Right atrium auricular region (tissue), 2 donors: ENCODE results near the gene TFCP2L1. TPM values are rescaled to one million over a fixed set of nuclear protein-coding genes. Genes with fewer than 3 reads are reported as not detected.

Experiments used
- DNase-seq: peaks from one replicate; pipeline ENCODE4 v3.0.0-alpha.2; 2019; ENCODE audit warnings: low spot score
- H3K27ac ChIP-seq, 2 donors: fragments of 200-600 bp; sonication (generic); 1 replicate in 1 of 2; 2 replicates in 1 of 2; pipeline ENCODE4 v1.5.1; 2016 to 2019
- H3K27me3 ChIP-seq, 2 donors: fragments of 200-600 bp; sonication (generic); one replicate each; pipeline versions ENCODE4 v1.5.1 to v1.6.0; 2017 to 2019
- H3K36me3 ChIP-seq: fragments of 200-600 bp; sonication (generic); one replicate; pipeline ENCODE4 v1.5.1; 2016
- H3K4me1 ChIP-seq, 2 donors: fragments of 200-600 bp; sonication (generic); one replicate each; pipeline versions ENCODE4 v1.5.1 to v1.6.0; 2017 to 2019
- H3K4me3 ChIP-seq, 2 donors: fragments of 200-600 bp; sonication (generic); 1 replicate in 1 of 2; 2 replicates in 1 of 2; pipeline ENCODE4 v1.5.1; 2017 to 2019; ENCODE audit warnings: mild to moderate bottlenecking in 1 of 2, moderate library complexity in 1 of 2
- H3K9me3 ChIP-seq, 2 donors: fragments of 200-600 bp; sonication (generic); one replicate each; pipeline ENCODE4 v1.5.1; 2019
- total RNA-seq, 2 donors: library from RNA; depleted of rRNA; stranded (reverse); fragments of >200 nt; gene quantifications; one replicate each; pipeline ENCODE4 v1.1.0, GENCODE V29; 2016
- TF ChIP-seq, protein P1 (sequence below), 2 donors: fragments of 200-600 bp; sonication (generic); IDR thresholded peaks; one replicate each; pipeline ENCODE4 v1.5.1; 2019; ENCODE audit warnings: antibody characterized with exemption in 2 of 2

Gene TFCP2L1
- total RNA-seq, 2 donors from 2014 or later: 0.28 to 0.44 TPM

DNA sequence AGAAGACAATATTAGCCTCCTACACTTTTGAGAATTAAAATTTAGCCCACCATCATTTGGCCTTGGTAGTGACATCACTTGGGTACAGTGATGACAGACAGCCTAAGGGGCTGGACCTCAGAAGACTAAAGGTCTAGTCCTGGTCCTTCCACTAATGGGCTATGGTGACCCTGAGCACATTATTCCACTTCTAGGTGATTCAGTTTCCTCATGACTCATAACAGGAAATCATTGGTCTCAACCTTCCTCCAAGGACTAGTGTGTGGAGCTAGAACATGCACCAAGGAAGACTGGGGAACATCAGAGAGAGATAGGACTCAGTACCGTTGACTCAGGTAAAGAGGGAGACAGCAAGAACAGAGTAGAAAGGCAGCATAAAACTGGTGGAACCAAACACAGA, 64.0 kb downstream of the TFCP2L1 start:
- no peak overlapping the region for H3K27ac ChIP-seq
- TF ChIP-seq, protein P1, sequence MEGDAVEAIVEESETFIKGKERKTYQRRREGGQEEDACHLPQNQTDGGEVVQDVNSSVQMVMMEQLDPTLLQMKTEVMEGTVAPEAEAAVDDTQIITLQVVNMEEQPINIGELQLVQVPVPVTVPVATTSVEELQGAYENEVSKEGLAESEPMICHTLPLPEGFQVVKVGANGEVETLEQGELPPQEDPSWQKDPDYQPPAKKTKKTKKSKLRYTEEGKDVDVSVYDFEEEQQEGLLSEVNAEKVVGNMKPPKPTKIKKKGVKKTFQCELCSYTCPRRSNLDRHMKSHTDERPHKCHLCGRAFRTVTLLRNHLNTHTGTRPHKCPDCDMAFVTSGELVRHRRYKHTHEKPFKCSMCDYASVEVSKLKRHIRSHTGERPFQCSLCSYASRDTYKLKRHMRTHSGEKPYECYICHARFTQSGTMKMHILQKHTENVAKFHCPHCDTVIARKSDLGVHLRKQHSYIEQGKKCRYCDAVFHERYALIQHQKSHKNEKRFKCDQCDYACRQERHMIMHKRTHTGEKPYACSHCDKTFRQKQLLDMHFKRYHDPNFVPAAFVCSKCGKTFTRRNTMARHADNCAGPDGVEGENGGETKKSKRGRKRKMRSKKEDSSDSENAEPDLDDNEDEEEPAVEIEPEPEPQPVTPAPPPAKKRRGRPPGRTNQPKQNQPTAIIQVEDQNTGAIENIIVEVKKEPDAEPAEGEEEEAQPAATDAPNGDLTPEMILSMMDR (IDR thresholded peaks at IDR 0.05): no peak
- no peaks in the 10 kb centered on the region for H3K9me3 ChIP-seq
- no peaks in the 10 kb centered on the region for H3K36me3 ChIP-seq
- no peak for DNase-seq
- H3K4me3 ChIP-seq: no peak overlapping the region
- no peaks in the 10 kb centered on the region for H3K4me1 ChIP-seq
- H3K27me3 ChIP-seq: no peaks in the 10 kb centered on the region

- Histone ChIP-seq H3K9me3 (no peaks in the 10 kb centered on the region), H3K27me3 (no peaks in the 10 kb centered on the region), H3K36me3 (no peaks in the 10 kb centered on the region), H3K27ac (no peak overlapping the region), H3K4me3 (no peak overlapping the region), H3K4me1 (no peaks in the 10 kb centered on the region)
- DNase-seq: no peak
- TF ChIP-seq, protein P1 (IDR thresholded peaks at IDR 0.05): no peak
Measured at GRCh38 chr2:121219866-121220265, 65.1 kb downstream of the TFCP2L1 start.

DNA sequence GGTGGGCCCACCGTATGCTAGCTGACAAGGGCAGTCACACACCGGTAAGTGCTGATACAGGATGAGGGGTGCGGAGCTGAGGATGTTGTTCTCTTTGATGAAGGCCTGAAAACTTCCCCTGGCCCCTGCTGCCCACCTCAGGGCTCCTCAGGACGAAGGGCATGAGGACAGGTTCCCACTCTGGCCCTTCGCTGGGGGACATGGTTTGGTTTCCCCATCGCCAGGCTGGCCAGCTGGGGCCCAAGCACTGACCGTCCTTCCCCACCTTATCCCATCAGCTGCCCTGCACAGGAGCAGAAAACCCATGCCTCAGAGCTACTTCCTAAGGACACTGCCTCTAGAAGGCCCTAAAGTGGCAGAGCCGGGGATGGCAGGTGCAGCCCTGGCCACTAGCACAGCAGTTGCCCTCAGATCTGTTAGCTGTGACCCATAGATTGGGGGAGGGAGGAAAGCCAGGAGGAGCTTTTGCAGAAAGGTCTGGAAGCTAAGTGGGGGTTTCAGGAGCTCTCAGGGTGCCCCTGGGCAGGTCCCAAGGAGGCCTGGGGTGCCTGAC, 66.5 kb downstream of the TFCP2L1 start:
- no peaks in the 10 kb centered on the region for H3K4me1 ChIP-seq
- TF ChIP-seq, protein P1 (IDR thresholded peaks at IDR 0.05): no peak
- no peak for DNase-seq
- no peak overlapping the region for H3K4me3 ChIP-seq
- H3K9me3 ChIP-seq: no peaks in the 10 kb centered on the region
- H3K27me3 ChIP-seq: no peaks in the 10 kb centered on the region
- no peak overlapping the region for H3K27ac ChIP-seq
- no peaks in the 10 kb centered on the region for H3K36me3 ChIP-seq

- no peaks in the 10 kb centered on the region for H3K27me3 ChIP-seq
- no peaks in the 10 kb centered on the region for H3K36me3 ChIP-seq
- no peaks in the 10 kb centered on the region for H3K4me1 ChIP-seq
- no peak overlapping the region for H3K4me3 ChIP-seq
- TF ChIP-seq, protein P1 (IDR thresholded peaks at IDR 0.05): no peak
- H3K27ac ChIP-seq: no peak overlapping the region
- no peak for DNase-seq
- H3K9me3 ChIP-seq: no peaks in the 10 kb centered on the region
Measured at GRCh38 chr2:121217627-121218026, 67.4 kb downstream of the TFCP2L1 start.

DNA sequence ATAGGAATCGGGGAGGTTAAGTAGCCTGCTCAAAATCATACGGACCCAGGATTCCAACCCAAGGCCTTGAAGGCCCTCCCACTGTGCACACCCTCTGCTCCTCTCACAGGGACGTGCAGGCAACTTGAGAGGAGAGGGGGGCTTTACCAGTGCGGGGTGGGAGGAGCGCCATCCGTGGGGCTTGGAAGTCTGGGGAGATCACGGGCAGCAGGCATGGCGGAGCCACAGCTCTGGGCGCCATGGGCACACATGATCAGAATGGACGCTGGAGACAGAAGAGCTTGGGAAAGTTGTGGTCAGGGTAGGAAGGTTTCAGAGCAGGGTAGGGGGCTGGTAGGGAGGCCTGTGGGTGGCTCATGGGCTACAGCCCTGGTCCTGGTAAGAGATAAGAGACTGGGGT, 70.7 kb downstream of the TFCP2L1 start:
- Histone ChIP-seq H3K27ac (no peak overlapping the region), H3K4me1 (no peaks in the 10 kb centered on the region), H3K27me3 (no peaks in the 10 kb centered on the region), H3K36me3 (no peaks in the 10 kb centered on the region), H3K4me3 (no peak overlapping the region), H3K9me3 (no peaks in the 10 kb centered on the region)
- no peak for DNase-seq
- TF ChIP-seq, protein P1 (IDR thresholded peaks at IDR 0.05): no peak

DNA sequence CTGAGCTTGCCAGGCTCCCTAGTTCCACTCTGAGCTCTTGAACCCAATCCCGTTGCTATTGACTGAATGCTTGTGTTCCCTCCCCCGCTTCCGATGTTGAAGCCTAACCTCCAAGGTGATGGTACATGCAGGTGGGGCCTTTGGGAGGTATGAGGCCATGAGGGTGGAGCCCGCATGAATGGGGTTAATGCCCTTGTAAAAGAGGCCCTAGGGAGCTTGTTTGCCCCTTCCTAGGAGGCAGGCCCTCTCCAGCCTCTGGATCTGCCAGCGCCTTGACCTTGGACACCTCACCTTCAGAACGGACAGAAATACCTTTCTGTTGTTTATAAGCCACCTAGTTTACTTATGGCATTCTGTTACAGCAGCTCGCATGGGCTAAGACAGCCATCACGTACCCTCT, 71.6 kb downstream of the TFCP2L1 start:
- TF ChIP-seq, protein P1 (IDR thresholded peaks at IDR 0.05): no peak
- Histone ChIP-seq H3K27me3 (no peaks in the 10 kb centered on the region), H3K4me1 (no peaks in the 10 kb centered on the region), H3K4me3 (no peak overlapping the region), H3K9me3 (no peaks in the 10 kb centered on the region), H3K36me3 (no peaks in the 10 kb centered on the region), H3K27ac (no peak overlapping the region)
- DNase-seq: no peak
